MCF 10A (cell line): ENCODE data around the gene KIF19. TPM values are rescaled to one million over a fixed set of nuclear protein-coding genes. Genes with fewer than 3 reads are reported as not detected.

Experiments used
- BruUV-seq: library from RNA; stranded (reverse); fragments of 400-500 nt; replicated peaks from 2 replicates; lab custom pipeline; 2021; lab: Mats Ljungman, UMichigan
- CTCF ChIA-PET: fragments of 300-600 bp; sonication (Branson Sonifier 250); formaldehyde crosslinking; extraction: SDS; loops from one replicate; lab custom pipeline; 2021; ENCODE audit warnings: antibody characterized with exemption, inconsistent platforms; lab: Yijun Ruan, JAX
- POLR2A ChIA-PET: fragments of 300-600, 350-650 bp; sonication (Branson Sonifier 250); formaldehyde crosslinking; extraction: SDS; loops from one replicate; lab custom pipeline; 2020; ENCODE audit warnings: antibody characterized with exemption, inconsistent platforms; lab: Yijun Ruan, JAX
- DNase-seq: peaks from one replicate; pipeline ENCODE4 v3.0.0-alpha.2; 2018; ENCODE audit not compliant: unreplicated experiment
- H3K27ac Mint-ChIP-seq: one replicate; pipeline ENCODE4 v1.8.0; 2022; ENCODE audit warnings: mild to moderate bottlenecking, low read depth, mixed read lengths; ENCODE audit not compliant: unreplicated experiment
- H3K27me3 Mint-ChIP-seq: one replicate; pipeline ENCODE4 v1.8.0; 2022; ENCODE audit warnings: mixed read lengths; ENCODE audit not compliant: insufficient read depth, unreplicated experiment
- H3K36me3 Mint-ChIP-seq: one replicate; pipeline ENCODE4 v1.8.0; 2022; ENCODE audit warnings: mild to moderate bottlenecking, moderate library complexity, mixed read lengths; ENCODE audit not compliant: insufficient read depth, unreplicated experiment
- H3K4me1 Mint-ChIP-seq: one replicate; pipeline ENCODE4 v1.8.0; 2022; ENCODE audit warnings: mixed read lengths; ENCODE audit not compliant: insufficient read depth, unreplicated experiment
- H3K4me3 Mint-ChIP-seq: one replicate; pipeline ENCODE4 v1.8.0; 2022; ENCODE audit warnings: mild to moderate bottlenecking, moderate library complexity, mixed read lengths; ENCODE audit not compliant: unreplicated experiment
- H3K9me3 Mint-ChIP-seq: one replicate; pipeline ENCODE4 v1.8.0; 2022; ENCODE audit warnings: mixed read lengths; ENCODE audit not compliant: unreplicated experiment
- intact Hi-C: fragments of 100-400 bp; cut with micrococcal nuclease; formaldehyde crosslinking; loops from 2 replicates; pipeline ENCODE4 v1.14.1; 2022
- total RNA-seq: library from RNA; stranded (reverse); gene quantifications from 2 replicates; pipeline ENCODE4 v1.2.3, GENCODE V29; 2022
- TF ChIP-seq, protein P1 (sequence below): fragments of 200-600 bp; IDR thresholded peaks from one replicate; pipeline ENCODE4 v1.8.0; 2022; ENCODE audit warnings: antibody characterized with exemption, mild to moderate bottlenecking; ENCODE audit not compliant: unreplicated experiment

Gene KIF19
- total RNA-seq, 1 experiment from 2014 or later: not detected

GRCh38 chr17:74314877-74315276 is 11.1 kb upstream of the KIF19 start:
- ChIA-PET POLR2A (interaction anchor here (0.6 kb wide), 1 partner anchor 98 kb away, joined by 4 read pairs; no protein-coding TSS in a partner anchor), CTCF (interaction anchor here (2.5 kb wide), 1 partner anchor 15 kb away, joined by 6 read pairs; no protein-coding TSS in a partner anchor)
- intact Hi-C loops: no loop called here
- Mint-ChIP-seq H3K36me3 (no peaks in the 10 kb centered on the region), H3K4me3 (no peak overlapping the region), H3K27ac (no peak overlapping the region), H3K27me3 (peaks cover 26% of the 10 kb centered on the region), H3K9me3 (peaks cover 18% of the 10 kb centered on the region), H3K4me1 (no peaks in the 10 kb centered on the region)
- no TSS peak for BruUV-seq
- TF ChIP-seq, protein P1, sequence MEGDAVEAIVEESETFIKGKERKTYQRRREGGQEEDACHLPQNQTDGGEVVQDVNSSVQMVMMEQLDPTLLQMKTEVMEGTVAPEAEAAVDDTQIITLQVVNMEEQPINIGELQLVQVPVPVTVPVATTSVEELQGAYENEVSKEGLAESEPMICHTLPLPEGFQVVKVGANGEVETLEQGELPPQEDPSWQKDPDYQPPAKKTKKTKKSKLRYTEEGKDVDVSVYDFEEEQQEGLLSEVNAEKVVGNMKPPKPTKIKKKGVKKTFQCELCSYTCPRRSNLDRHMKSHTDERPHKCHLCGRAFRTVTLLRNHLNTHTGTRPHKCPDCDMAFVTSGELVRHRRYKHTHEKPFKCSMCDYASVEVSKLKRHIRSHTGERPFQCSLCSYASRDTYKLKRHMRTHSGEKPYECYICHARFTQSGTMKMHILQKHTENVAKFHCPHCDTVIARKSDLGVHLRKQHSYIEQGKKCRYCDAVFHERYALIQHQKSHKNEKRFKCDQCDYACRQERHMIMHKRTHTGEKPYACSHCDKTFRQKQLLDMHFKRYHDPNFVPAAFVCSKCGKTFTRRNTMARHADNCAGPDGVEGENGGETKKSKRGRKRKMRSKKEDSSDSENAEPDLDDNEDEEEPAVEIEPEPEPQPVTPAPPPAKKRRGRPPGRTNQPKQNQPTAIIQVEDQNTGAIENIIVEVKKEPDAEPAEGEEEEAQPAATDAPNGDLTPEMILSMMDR: no peak
- DNase-seq: no peak

DNA sequence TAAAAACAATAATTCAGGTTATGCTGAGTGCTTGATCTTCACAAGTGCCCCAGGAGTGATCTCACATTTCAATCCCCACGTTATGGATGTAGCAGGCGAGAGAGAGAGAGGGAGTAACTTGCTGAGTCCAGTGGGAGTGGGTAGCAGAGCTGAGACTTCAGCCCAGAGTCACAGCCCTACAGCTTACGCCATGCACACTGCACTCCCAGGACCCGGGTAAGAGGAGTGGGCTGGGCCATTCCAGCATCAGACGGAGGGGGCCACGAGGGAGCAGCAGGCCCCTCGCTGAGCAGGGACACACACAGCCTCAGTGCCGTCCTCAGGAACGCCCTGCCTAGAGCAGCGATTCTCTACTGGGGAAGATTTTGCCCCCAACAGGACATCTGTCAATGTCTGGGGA is 9.8 kb upstream of the KIF19 start:
- Mint-ChIP-seq H3K27ac (no peak overlapping the region), H3K36me3 (no peaks in the 10 kb centered on the region), H3K4me1 (no peaks in the 10 kb centered on the region), H3K9me3 (peaks cover 18% of the 10 kb centered on the region), H3K4me3 (no peak overlapping the region), H3K27me3 (peaks cover 39% of the 10 kb centered on the region)
- CTCF ChIA-PET: interaction anchor here (2.5 kb wide), 1 partner anchor 17 kb away, joined by 6 read pairs; no protein-coding TSS in a partner anchor
- intact Hi-C loops: no loop called here
- DNase-seq: no peak
- TF ChIP-seq, protein P1: no peak
- BruUV-seq: no TSS peak
- POLR2A ChIA-PET: no interaction called here

GRCh38 chr17:74317071-74317470 is 9.0 kb upstream of the KIF19 start:
- CTCF ChIA-PET: no interaction called here
- TF ChIP-seq, protein P1: no peak
- no peak overlapping the region for H3K4me3 Mint-ChIP-seq
- POLR2A ChIA-PET: no interaction called here
- intact Hi-C loops: no loop called here
- BruUV-seq: no TSS peak
- H3K36me3 Mint-ChIP-seq: no peaks in the 10 kb centered on the region
- H3K27me3 Mint-ChIP-seq: peaks cover 48% of the 10 kb centered on the region
- H3K27ac Mint-ChIP-seq: no peak overlapping the region
- DNase-seq: no peak
- H3K4me1 Mint-ChIP-seq: no peaks in the 10 kb centered on the region
- H3K9me3 Mint-ChIP-seq: peaks cover 23% of the 10 kb centered on the region

- Mint-ChIP-seq H3K27ac (no peak overlapping the region), H3K4me1 (no peaks in the 10 kb centered on the region), H3K27me3 (peaks cover 46% of the 10 kb centered on the region), H3K36me3 (no peaks in the 10 kb centered on the region), H3K4me3 (no peak overlapping the region), H3K9me3 (peaks cover 11% of the 10 kb centered on the region)
- TF ChIP-seq, protein P1: no peak
- no peak for DNase-seq
- intact Hi-C loops: no loop called here
- no TSS peak for BruUV-seq
- CTCF ChIA-PET: no interaction called here
- POLR2A ChIA-PET: no interaction called here
Measured at GRCh38 chr17:74318391-74318790, 7.6 kb upstream of the KIF19 start.
